HepG2 (cell line): Measurements from ENCODE around the gene CBLC. TPM values are rescaled to one million over a fixed set of nuclear protein-coding genes. Genes with fewer than 3 reads are reported as not detected.

Source experiments
- HMG20A ChIP-seq: IDR thresholded peaks from 2 replicates; pipeline ENCODE4 v1.6.1; 2016; ENCODE audit warnings: borderline replicate concordance
- HNRNPUL1 ChIP-seq: fragments of 200-400 bp; formaldehyde crosslinking; IDR thresholded peaks from 2 replicates; pipeline ENCODE4 v1.6.1; 2017; ENCODE audit warnings: low read depth, mild to moderate bottlenecking, low read length, moderate library complexity
- NFKBIZ ChIP-seq: IDR thresholded peaks from 2 replicates; pipeline ENCODE4 v1.6.1; 2018; ENCODE audit warnings: missing genetic modification reagents, missing compliant biosample characterization
- NR2F6 ChIP-seq, 2 experiments: IDR thresholded peaks; 2 replicates each; pipeline ENCODE4 v1.6.1; 2016; ENCODE audit warnings: antibody characterized with exemption in 1 of 2, mild to moderate bottlenecking in 1 of 2
- NR3C1 ChIP-seq: sonication (generic); formaldehyde crosslinking; IDR thresholded peaks from 2 replicates; pipeline ENCODE4 v1.4.0; 2020; ENCODE audit warnings: missing genetic modification reagents
- RNF2 ChIP-seq: fragments of 450-650 bp; conservative IDR thresholded peaks from 2 replicates; pipeline ENCODE4 v1.6.1; 2016; ENCODE audit warnings: low read depth
- SMARCC2 ChIP-seq: fragments of 450-650 bp; IDR thresholded peaks from 2 replicates; pipeline ENCODE4 v1.6.1; 2017; ENCODE audit warnings: antibody characterized with exemption, mild to moderate bottlenecking
- SOX13 ChIP-seq, 3 experiments: fragments of 450-650 bp in 1 of 3; sonication (generic) in 1 of 3; formaldehyde crosslinking in 1 of 3; IDR thresholded peaks in 2 of 3; conservative IDR thresholded peaks in 1 of 3; 2 replicates each; pipeline versions ENCODE4 v1.5.0 to v1.6.1; 2016 to 2020; ENCODE audit warnings: antibody characterized with exemption in 1 of 3, mild to moderate bottlenecking in 1 of 3, missing compliant biosample characterization in 1 of 3, missing genetic modification reagents in 1 of 3, moderate library complexity in 1 of 3
- ZNF224 ChIP-seq: sonication (generic); formaldehyde crosslinking; IDR thresholded peaks from 2 replicates; pipeline ENCODE4 v1.5.0; 2020; ENCODE audit warnings: mild to moderate bottlenecking, missing genetic modification reagents
- ZSCAN9 ChIP-seq: IDR thresholded peaks from 2 replicates; pipeline ENCODE4 v1.6.1; 2016; ENCODE audit warnings: borderline replicate concordance
- polyA plus RNA-seq, 8 experiments: library from polyadenylated mRNA; depleted of rRNA in 3 of 8; stranded (reverse) in 7 of 8; unstranded in 1 of 8; fragments of >200 nt; fragmentation: Illumina TruSeq in 4 of 8; extraction: Trizol in 4 of 8; gene quantifications; 2 replicates each; pipeline versions ENCODE4 v1.2.1 to v1.2.3, GENCODE V29; 2011 to 2016; ENCODE audit warnings: low read depth in 4 of 8, missing spikeins in 1 of 8, mixed read lengths in 1 of 8; ENCODE audit not compliant: insufficient read depth in 1 of 8
- total RNA-seq, 5 experiments: library from RNA; depleted of rRNA; stranded (reverse); fragments of >200 nt; fragmentation: Illumina TruSeq; extraction: Trizol; gene quantifications; 2 replicates each; pipeline ENCODE4 v1.2.3, GENCODE V29; 2016; ENCODE audit warnings: low read depth in 1 of 5
- TF ChIP-seq, protein P1 (sequence below): sonication (generic); formaldehyde crosslinking; conservative IDR thresholded peaks from 2 replicates; pipeline ENCODE4 v1.4.0; 2020; ENCODE audit warnings: mild to moderate bottlenecking, missing genetic modification reagents, moderate library complexity
- TF ChIP-seq, protein P2 (sequence below): sonication (generic); formaldehyde crosslinking; IDR thresholded peaks from 2 replicates; pipeline ENCODE4 v1.5.1; 2020; ENCODE audit warnings: mild to moderate bottlenecking, moderate library complexity, missing genetic modification reagents
- TF ChIP-seq, protein P3 (sequence below): IDR thresholded peaks from 2 replicates; pipeline ENCODE4 v1.6.1; 2012; ENCODE audit warnings: inconsistent platforms
- TF ChIP-seq, protein P4 (sequence below): sonication (generic); formaldehyde crosslinking; IDR thresholded peaks from 2 replicates; pipeline ENCODE4 v1.4.0; 2020; ENCODE audit warnings: missing genetic modification reagents
- TF ChIP-seq, protein P5 (sequence below): sonication (generic); formaldehyde crosslinking; IDR thresholded peaks from 2 replicates; pipeline ENCODE4 v1.4.0; 2020; ENCODE audit warnings: missing genetic modification reagents
- TF ChIP-seq, protein P6 (sequence below): sonication (generic); formaldehyde crosslinking; IDR thresholded peaks from 2 replicates; pipeline ENCODE4 v1.4.0; 2020; ENCODE audit warnings: mild to moderate bottlenecking, missing genetic modification reagents
- TF ChIP-seq, protein P7 (sequence below): sonication (generic); formaldehyde crosslinking; IDR thresholded peaks from 2 replicates; pipeline ENCODE4 v1.8.1; 2023; ENCODE audit warnings: mild to moderate bottlenecking, inconsistent platforms, moderate library complexity, missing genetic modification reagents, borderline replicate concordance

Gene CBLC
- total and polyA plus RNA-seq, 2 of the 13 experiments (the other 11 are each of a cell fraction or from before 2014, with no cell fraction given): 1.8 to 2.6 TPM

DNA sequence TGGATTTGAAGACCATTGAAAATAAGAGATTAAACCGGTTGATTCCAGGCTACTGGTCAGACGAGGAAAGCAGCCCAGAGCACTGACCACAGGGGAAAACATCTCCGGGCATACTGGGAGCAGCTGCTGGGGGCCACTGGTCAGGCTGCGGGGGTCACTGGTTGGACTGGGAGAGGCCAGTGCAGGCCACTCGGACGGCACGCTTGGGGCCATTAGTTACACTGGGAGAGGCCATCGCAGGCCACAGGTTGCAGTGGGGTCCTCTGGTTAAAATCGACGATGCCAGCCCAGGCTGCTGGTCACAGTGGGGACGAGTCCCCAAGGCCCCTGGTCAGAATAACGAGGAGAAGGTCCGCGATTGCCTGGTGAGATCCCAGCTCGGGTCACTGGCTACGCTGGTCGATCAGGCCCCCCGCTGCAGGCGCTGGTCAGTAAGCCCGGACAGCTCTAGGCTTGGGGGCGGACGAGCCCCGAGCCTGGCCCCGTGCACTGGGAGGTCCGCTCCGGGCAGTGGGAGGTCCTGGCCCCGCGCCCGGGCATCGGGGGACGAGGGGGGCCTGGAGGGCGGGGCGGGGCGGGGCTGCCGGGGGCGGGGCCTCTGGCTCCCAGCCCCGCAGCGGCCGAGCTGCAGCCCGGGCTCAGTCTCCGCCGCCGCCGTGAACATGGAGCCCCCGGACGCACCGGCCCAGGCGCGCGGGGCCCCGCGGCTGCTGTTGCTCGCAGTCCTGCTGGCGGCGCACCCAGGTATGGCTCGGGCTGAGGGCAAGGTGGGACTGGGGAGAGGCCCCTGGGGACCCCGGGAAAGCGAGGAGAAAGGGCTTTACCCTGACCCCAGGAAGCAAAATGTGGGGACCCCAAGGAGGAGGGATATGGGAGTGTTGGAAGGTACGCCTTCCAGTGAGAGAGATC is 31.0 kb downstream of the CBLC start, which contains the start of gene BCAM (continued):
- TF ChIP-seq SMARCC2: no peak
- TF ChIP-seq HNRNPUL1: no peak
- no peak for TF ChIP-seq NFKBIZ (CRISPR knock-in tag)
- TF ChIP-seq SOX13 (IDR thresholded peaks at IDR 0.05): no peak
- TF ChIP-seq SOX13 (CRISPR knock-in tag; conservative IDR thresholded peaks at IDR 0.05 in 1 of 2, IDR thresholded peaks at IDR 0.05 in 1 of 2): 0 out of 4 replicates have a peak, but pooled peaks of 1 of the 2 experiments have one; percentile 12
- TF ChIP-seq, protein P1, sequence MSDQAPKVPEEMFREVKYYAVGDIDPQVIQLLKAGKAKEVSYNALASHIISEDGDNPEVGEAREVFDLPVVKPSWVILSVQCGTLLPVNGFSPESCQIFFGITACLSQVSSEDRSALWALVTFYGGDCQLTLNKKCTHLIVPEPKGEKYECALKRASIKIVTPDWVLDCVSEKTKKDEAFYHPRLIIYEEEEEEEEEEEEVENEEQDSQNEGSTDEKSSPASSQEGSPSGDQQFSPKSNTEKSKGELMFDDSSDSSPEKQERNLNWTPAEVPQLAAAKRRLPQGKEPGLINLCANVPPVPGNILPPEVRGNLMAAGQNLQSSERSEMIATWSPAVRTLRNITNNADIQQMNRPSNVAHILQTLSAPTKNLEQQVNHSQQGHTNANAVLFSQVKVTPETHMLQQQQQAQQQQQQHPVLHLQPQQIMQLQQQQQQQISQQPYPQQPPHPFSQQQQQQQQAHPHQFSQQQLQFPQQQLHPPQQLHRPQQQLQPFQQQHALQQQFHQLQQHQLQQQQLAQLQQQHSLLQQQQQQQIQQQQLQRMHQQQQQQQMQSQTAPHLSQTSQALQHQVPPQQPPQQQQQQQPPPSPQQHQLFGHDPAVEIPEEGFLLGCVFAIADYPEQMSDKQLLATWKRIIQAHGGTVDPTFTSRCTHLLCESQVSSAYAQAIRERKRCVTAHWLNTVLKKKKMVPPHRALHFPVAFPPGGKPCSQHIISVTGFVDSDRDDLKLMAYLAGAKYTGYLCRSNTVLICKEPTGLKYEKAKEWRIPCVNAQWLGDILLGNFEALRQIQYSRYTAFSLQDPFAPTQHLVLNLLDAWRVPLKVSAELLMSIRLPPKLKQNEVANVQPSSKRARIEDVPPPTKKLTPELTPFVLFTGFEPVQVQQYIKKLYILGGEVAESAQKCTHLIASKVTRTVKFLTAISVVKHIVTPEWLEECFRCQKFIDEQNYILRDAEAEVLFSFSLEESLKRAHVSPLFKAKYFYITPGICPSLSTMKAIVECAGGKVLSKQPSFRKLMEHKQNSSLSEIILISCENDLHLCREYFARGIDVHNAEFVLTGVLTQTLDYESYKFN (CRISPR knock-in tag): peak; percentile 72
- no peak for TF ChIP-seq RNF2
- TF ChIP-seq ZSCAN9 (CRISPR knock-in tag): no peak
- TF ChIP-seq, protein P2, sequence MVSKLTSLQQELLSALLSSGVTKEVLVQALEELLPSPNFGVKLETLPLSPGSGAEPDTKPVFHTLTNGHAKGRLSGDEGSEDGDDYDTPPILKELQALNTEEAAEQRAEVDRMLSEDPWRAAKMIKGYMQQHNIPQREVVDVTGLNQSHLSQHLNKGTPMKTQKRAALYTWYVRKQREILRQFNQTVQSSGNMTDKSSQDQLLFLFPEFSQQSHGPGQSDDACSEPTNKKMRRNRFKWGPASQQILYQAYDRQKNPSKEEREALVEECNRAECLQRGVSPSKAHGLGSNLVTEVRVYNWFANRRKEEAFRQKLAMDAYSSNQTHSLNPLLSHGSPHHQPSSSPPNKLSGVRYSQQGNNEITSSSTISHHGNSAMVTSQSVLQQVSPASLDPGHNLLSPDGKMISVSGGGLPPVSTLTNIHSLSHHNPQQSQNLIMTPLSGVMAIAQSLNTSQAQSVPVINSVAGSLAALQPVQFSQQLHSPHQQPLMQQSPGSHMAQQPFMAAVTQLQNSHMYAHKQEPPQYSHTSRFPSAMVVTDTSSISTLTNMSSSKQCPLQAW: no peak
- TF ChIP-seq, protein P3, sequence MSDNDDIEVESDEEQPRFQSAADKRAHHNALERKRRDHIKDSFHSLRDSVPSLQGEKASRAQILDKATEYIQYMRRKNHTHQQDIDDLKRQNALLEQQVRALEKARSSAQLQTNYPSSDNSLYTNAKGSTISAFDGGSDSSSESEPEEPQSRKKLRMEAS: peak; percentile 40; the same call in 1 of the 2 replicates
- TF ChIP-seq, protein P4, sequence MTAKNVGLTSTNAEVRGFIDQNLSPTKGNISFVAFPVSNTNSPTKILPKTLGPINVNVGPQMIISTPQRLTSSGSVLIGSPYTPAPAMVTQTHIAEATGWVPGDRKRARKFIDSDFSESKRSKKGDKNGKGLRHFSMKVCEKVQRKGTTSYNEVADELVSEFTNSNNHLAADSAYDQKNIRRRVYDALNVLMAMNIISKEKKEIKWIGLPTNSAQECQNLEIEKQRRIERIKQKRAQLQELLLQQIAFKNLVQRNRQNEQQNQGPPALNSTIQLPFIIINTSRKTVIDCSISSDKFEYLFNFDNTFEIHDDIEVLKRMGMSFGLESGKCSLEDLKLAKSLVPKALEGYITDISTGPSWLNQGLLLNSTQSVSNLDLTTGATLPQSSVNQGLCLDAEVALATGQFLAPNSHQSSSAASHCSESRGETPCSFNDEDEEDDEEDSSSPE (CRISPR knock-in tag): no peak
- TF ChIP-seq, protein P5, sequence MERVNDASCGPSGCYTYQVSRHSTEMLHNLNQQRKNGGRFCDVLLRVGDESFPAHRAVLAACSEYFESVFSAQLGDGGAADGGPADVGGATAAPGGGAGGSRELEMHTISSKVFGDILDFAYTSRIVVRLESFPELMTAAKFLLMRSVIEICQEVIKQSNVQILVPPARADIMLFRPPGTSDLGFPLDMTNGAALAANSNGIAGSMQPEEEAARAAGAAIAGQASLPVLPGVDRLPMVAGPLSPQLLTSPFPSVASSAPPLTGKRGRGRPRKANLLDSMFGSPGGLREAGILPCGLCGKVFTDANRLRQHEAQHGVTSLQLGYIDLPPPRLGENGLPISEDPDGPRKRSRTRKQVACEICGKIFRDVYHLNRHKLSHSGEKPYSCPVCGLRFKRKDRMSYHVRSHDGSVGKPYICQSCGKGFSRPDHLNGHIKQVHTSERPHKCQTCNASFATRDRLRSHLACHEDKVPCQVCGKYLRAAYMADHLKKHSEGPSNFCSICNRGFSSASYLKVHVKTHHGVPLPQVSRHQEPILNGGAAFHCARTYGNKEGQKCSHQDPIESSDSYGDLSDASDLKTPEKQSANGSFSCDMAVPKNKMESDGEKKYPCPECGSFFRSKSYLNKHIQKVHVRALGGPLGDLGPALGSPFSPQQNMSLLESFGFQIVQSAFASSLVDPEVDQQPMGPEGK: peak; percentile 78
- TF ChIP-seq, protein P6, sequence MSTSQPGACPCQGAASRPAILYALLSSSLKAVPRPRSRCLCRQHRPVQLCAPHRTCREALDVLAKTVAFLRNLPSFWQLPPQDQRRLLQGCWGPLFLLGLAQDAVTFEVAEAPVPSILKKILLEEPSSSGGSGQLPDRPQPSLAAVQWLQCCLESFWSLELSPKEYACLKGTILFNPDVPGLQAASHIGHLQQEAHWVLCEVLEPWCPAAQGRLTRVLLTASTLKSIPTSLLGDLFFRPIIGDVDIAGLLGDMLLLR (CRISPR knock-in tag): peak; percentile 51; the same call in 1 of the 2 replicates
- 0 out of 2 replicates have a peak, but pooled peaks have one; percentile 23 for TF ChIP-seq HMG20A (CRISPR knock-in tag)
- TF ChIP-seq, protein P7, sequence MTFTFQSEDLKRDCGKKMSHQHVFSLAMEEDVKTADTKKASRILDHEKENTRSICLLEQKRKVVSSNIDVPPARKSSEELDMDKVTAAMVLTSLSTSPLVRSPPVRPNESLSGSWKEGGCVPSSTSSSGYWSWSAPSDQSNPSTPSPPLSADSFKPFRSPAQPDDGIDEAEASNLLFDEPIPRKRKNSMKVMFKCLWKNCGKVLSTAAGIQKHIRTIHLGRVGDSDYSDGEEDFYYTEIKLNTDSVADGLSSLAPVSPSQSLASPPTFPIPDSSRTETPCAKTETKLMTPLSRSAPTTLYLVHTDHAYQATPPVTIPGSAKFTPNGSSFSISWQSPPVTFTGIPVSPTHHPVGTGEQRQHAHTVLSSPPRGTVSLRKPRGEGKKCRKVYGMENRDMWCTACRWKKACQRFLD (CRISPR knock-in tag): no peak
- no peak for TF ChIP-seq ZNF224 (CRISPR knock-in tag)
- no peak for TF ChIP-seq NR2F6 (IDR thresholded peaks at IDR 0.05)
- 0 out of 2 replicates have a peak, but pooled peaks have one; percentile 13 for TF ChIP-seq NR2F6 (CRISPR knock-in tag; IDR thresholded peaks at IDR 0.05)
- no peak for TF ChIP-seq NR3C1 (CRISPR knock-in tag)
